ENCODE measurements around the gene WDR45B. TPM values are rescaled to one million over a fixed set of nuclear protein-coding genes. Genes with fewer than 3 reads are reported as not detected.

WDR45B gene
- polyA plus RNA-seq, 1 experiment: 105 TPM

DNA sequence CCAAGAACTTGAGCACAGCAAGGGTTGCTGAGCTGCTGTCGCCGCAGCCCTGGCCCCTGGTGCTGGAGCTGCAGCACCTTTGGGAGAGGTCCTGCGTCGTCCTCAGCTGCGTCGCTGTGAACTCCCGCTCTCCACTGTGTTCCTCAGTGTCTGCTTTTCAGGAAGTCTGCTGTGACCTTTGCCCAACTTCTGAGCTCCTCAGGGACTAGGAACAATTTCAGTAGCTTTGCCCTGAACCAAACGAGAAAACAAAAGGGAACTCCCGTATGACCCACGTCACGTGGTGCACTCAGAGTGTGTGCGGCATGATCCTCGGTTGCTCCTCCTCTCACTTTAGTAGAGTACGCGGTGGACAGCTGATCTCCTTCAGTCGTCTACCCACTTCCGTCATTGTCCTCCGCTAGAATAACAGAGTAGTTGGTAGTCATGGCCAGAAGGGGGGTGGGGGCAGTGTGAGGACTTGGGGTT, 44.2 kb downstream of the WDR45B start:
- H3K9me3 ChIP-seq (ENCODE audit: control insufficient read depth, insufficient read depth, low read length): peaks cover 4% of the 10 kb centered on the region; the same call in 1 of the 2 replicates
- no peak overlapping the region for H3K27ac ChIP-seq (ENCODE audit: low read depth, low read length)
- H3K4me3 ChIP-seq (ENCODE audit: low read depth, low read length): no peak overlapping the region
- ChIA-PET POLR2A (no interaction called here), CTCF (no interaction called here)
- no peak for DNase-seq (ENCODE audit: low read depth, low spot score)
- no peaks in the 10 kb centered on the region for H3K27me3 ChIP-seq (ENCODE audit: control insufficient read depth, insufficient read depth, low read length)
- TF ChIP-seq, protein P1, sequence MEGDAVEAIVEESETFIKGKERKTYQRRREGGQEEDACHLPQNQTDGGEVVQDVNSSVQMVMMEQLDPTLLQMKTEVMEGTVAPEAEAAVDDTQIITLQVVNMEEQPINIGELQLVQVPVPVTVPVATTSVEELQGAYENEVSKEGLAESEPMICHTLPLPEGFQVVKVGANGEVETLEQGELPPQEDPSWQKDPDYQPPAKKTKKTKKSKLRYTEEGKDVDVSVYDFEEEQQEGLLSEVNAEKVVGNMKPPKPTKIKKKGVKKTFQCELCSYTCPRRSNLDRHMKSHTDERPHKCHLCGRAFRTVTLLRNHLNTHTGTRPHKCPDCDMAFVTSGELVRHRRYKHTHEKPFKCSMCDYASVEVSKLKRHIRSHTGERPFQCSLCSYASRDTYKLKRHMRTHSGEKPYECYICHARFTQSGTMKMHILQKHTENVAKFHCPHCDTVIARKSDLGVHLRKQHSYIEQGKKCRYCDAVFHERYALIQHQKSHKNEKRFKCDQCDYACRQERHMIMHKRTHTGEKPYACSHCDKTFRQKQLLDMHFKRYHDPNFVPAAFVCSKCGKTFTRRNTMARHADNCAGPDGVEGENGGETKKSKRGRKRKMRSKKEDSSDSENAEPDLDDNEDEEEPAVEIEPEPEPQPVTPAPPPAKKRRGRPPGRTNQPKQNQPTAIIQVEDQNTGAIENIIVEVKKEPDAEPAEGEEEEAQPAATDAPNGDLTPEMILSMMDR (IDR thresholded peaks at IDR 0.05; ENCODE audit: low read depth, low read length): no peak

DNA sequence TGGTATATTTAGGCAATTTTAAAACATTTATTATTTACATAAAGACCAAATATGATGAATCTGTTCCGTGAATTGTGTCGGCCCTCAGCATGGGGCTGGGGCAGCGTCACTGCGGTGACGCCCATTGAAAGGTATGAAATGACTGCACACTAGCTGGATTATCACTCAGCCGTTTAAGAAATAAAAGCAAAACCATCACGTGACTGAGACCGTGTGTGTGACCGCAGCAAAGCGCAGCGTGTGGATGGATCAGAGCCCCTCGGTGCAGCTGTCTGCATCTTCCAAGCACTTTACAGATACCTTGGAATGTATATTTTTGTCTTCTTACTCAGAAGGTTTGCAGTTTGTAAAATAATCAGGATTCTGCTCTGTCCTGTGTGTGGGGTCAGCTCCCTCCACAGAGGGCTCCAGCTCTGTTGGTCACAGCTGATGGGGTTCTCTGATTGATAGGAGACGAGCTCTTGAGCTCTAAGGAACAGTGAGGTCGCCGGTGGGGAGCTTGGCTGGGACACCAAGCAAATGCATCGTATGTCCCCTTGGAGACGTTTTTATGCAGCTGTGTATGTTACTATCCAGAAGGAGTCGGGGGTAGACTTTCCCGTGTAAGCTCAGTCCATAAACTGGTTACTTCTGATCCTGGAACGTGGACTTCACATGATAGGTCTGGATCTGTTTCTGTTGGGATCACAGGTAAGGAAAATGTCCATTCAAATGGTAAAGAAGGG, 45.1 kb downstream of the WDR45B start:
- no peak for DNase-seq (ENCODE audit: low read depth, low spot score)
- H3K27me3 ChIP-seq (ENCODE audit: control insufficient read depth, insufficient read depth, low read length): no peaks in the 10 kb centered on the region
- peaks cover 4% of the 10 kb centered on the region; the same call in 1 of the 2 replicates for H3K9me3 ChIP-seq (ENCODE audit: control insufficient read depth, insufficient read depth, low read length)
- ChIA-PET POLR2A (no interaction called here), CTCF (interaction anchor here (0.7 kb wide), 1 partner anchor 26 kb away, joined by 8 read pairs; no protein-coding TSS in a partner anchor)
- no peak overlapping the region for H3K4me3 ChIP-seq (ENCODE audit: low read depth, low read length)
- H3K27ac ChIP-seq (ENCODE audit: low read depth, low read length): no peak overlapping the region
- TF ChIP-seq, protein P1 (IDR thresholded peaks at IDR 0.05; ENCODE audit: low read depth, low read length): no peak

DNA sequence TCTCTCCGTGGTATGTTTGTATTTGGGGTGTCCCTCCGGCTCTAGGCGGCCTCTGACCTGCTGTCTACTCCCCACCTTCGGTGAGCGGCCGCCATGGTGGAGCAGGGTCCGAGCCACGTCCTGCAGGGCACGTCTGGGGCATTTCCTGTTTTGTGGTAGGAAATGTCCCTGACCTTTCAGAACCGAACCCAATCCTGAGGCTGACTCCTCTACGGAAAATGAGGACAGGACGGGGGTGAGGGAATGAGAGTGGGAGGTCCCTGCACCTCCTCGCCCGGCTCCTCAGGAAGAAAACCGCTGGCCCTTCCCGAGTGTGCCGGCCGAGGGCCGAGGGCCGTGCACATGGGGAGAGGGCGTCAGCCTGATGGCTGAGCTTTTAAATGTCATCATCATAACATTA, 45.8 kb downstream of the WDR45B start:
- no peak overlapping the region for H3K27ac ChIP-seq (ENCODE audit: low read depth, low read length)
- H3K4me3 ChIP-seq (ENCODE audit: low read depth, low read length): no peak overlapping the region
- TF ChIP-seq, protein P1 (IDR thresholded peaks at IDR 0.05; ENCODE audit: low read depth, low read length): no peak
- ChIA-PET POLR2A (no interaction called here), CTCF (no interaction called here)
- H3K27me3 ChIP-seq (ENCODE audit: control insufficient read depth, insufficient read depth, low read length): no peaks in the 10 kb centered on the region
- H3K9me3 ChIP-seq (ENCODE audit: control insufficient read depth, insufficient read depth, low read length): peaks cover 4% of the 10 kb centered on the region; the same call in 1 of the 2 replicates
- DNase-seq (ENCODE audit: low read depth, low spot score): no peak

DNA sequence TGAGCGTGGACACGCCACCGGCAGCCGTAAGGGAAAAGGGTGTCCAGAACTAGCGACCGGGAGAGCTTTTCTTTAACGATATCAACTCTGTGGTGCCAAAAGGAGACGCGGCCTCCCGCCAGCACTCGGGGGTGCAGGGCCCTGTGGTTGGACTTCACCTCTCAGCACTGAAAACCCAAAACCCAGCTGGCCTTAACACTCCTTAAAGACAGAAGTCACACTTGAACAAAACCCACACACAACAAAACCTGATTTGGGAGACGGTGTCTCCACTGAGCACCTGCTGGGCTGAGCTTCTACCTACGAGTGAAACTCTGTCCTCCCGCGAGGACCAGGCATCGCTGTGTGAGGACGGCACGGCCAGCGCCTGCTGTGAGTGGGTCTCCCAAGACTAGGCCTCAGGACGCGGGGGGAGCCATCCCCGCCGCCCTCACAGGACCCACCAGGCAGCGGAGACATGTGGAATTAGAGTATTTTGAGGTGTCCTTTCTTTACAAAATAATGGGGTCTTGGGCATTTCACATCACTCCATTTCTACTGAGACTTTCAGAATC, 46.7 kb downstream of the WDR45B start:
- POLR2A ChIA-PET: no interaction called here
- no peak overlapping the region for H3K4me3 ChIP-seq (ENCODE audit: low read depth, low read length)
- no peak overlapping the region for H3K27ac ChIP-seq (ENCODE audit: low read depth, low read length)
- no peaks in the 10 kb centered on the region for H3K27me3 ChIP-seq (ENCODE audit: control insufficient read depth, insufficient read depth, low read length)
- peaks cover 4% of the 10 kb centered on the region; the same call in 1 of the 2 replicates for H3K9me3 ChIP-seq (ENCODE audit: control insufficient read depth, insufficient read depth, low read length)
- CTCF ChIA-PET: no interaction called here
- no peak for DNase-seq (ENCODE audit: low read depth, low spot score)
- TF ChIP-seq, protein P1 (IDR thresholded peaks at IDR 0.05; ENCODE audit: low read depth, low read length): no peak

DNA sequence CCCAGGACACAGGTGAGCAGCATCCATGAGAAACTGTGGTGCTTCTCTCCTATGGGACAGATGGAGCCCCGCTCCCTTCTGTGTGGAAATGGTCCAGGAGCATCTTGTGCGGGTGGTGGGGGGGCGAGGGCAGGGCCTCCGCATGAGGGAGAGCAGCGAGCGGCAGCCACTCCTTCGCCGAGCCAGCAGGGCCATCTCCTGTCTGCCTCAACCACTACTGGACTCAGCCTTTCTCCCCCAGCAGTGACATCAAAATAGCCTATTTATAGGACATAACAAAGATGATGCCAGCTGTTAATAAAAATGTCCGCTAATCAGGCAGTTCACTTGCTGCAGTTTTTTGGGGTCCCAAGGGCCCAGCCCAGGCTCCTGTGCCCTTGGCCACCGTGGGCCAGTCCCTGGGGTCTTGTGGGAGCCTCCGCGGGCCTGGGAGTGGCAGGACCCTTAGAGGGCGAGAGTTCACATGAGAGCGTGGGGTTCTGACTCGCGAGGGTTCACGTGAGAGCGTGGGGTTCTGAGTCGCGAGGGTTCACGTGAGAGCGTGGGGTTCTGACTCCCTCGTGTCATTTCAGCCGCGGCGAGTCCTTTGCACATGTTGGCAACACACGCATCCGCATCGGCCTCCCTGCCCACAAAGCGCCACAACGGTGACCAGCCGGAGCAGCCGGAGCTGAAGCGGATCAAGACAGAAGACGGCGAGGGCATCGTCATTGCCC, 47.4 kb downstream of the WDR45B start:
- no peak overlapping the region for H3K4me3 ChIP-seq (ENCODE audit: low read depth, low read length)
- DNase-seq (ENCODE audit: low read depth, low spot score): no peak
- no peaks in the 10 kb centered on the region for H3K27me3 ChIP-seq (ENCODE audit: control insufficient read depth, insufficient read depth, low read length)
- TF ChIP-seq, protein P1 (IDR thresholded peaks at IDR 0.05; ENCODE audit: low read depth, low read length): no peak
- H3K27ac ChIP-seq (ENCODE audit: low read depth, low read length): no peak overlapping the region
- CTCF ChIA-PET: no interaction called here
- POLR2A ChIA-PET: no interaction called here
- peaks cover 4% of the 10 kb centered on the region; the same call in 1 of the 2 replicates for H3K9me3 ChIP-seq (ENCODE audit: control insufficient read depth, insufficient read depth, low read length)

Measured in AG04450 (cell line).